Neural crest cell (in vitro differentiated cells): ENCODE data around the gene FUT3. TPM values are rescaled to one million over a fixed set of nuclear protein-coding genes. Genes with fewer than 3 reads are reported as not detected.

ENCODE experiments used
- DNase-seq: peaks from one replicate; pipeline ENCODE4 v3.0.0; 2021; ENCODE audit warnings: low read depth, mixed read lengths, low spot score
- H3K27ac Mint-ChIP-seq: one replicate; pipeline ENCODE4 v1.8.0; 2021; ENCODE audit warnings: mild to moderate bottlenecking, mixed read lengths; ENCODE audit not compliant: unreplicated experiment
- H3K27me3 Mint-ChIP-seq: 2 replicates; pipeline ENCODE4 v1.8.0; 2021; ENCODE audit warnings: low read depth, mild to moderate bottlenecking, mixed read lengths
- H3K36me3 Mint-ChIP-seq: 2 replicates; pipeline ENCODE4 v1.8.0; 2021; ENCODE audit warnings: low read depth, mild to moderate bottlenecking, mixed read lengths
- H3K4me1 Mint-ChIP-seq: 2 replicates; pipeline ENCODE4 v1.8.0; 2021; ENCODE audit warnings: mixed read lengths
- H3K4me3 Mint-ChIP-seq: one replicate; pipeline ENCODE4 v1.8.0; 2021; ENCODE audit warnings: mild to moderate bottlenecking, mixed read lengths
- H3K9me3 Mint-ChIP-seq: 2 replicates; pipeline ENCODE4 v1.8.0; 2021; ENCODE audit warnings: mixed read lengths
- total RNA-seq: library from RNA; stranded (reverse); gene quantifications from 2 replicates; pipeline ENCODE4 v1.2.1, GENCODE V29; 2021
- TF ChIP-seq, protein P1 (sequence below): fragments of 200-600 bp; sonication (generic); conservative IDR thresholded peaks from 2 replicates; pipeline ENCODE4 v1.5.0; 2021; ENCODE audit warnings: antibody characterized with exemption, mild to moderate bottlenecking

FUT3 gene
- total RNA-seq, 1 donor from 2014 or later = not detected

DNA sequence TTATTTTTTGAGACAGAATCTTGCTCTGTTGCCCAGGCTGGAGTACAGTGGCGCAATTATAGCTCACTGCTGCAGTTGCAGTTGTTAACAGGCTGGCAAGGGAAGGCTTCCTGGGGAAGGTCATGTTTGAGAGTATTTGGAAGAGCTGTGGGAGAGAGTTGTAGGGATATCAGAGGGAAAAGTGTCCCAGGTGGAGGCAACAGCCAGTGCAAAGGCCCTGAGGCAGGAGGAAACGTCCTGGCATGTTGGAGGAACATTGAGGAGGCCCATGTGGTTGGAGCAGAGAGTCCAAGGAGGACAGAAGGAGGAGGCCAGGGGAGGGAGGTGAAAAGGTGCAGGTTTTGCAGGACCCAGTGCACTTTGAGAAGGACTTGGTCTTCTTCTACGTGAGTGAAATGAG is 58.1 kb downstream of the FUT3 start:
- DNase-seq = no peak
- Mint-ChIP-seq H3K9me3 (peaks cover 2% of the 10 kb centered on the region), H3K27ac (no peak overlapping the region), H3K4me3 (no peak overlapping the region), H3K27me3 (peaks cover 3% of the 10 kb centered on the region), H3K36me3 (peaks cover 8% of the 10 kb centered on the region), H3K4me1 (peaks cover 14% of the 10 kb centered on the region)
- TF ChIP-seq, protein P1, sequence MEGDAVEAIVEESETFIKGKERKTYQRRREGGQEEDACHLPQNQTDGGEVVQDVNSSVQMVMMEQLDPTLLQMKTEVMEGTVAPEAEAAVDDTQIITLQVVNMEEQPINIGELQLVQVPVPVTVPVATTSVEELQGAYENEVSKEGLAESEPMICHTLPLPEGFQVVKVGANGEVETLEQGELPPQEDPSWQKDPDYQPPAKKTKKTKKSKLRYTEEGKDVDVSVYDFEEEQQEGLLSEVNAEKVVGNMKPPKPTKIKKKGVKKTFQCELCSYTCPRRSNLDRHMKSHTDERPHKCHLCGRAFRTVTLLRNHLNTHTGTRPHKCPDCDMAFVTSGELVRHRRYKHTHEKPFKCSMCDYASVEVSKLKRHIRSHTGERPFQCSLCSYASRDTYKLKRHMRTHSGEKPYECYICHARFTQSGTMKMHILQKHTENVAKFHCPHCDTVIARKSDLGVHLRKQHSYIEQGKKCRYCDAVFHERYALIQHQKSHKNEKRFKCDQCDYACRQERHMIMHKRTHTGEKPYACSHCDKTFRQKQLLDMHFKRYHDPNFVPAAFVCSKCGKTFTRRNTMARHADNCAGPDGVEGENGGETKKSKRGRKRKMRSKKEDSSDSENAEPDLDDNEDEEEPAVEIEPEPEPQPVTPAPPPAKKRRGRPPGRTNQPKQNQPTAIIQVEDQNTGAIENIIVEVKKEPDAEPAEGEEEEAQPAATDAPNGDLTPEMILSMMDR = no peak

Other genes with a start within 250 kb of the FUT3 start
- 103 and 117 TPM in 2 replicates for gene SAFB2, start 228.7 kb downstream of the FUT3 start, total RNA-seq
- gene SAFB, start 228.4 kb downstream of the FUT3 start, total RNA-seq = 176 and 184 TPM in 2 replicates
- gene MICOS13, start 170.9 kb downstream of the FUT3 start, total RNA-seq = 23.2 and 25.6 TPM in 2 replicates
- gene HSD11B1L, start 170.4 kb downstream of the FUT3 start, total RNA-seq = 16.0 and 21.7 TPM in 2 replicates
- gene RPL36, start 161.2 kb downstream of the FUT3 start, total RNA-seq = 1,029 and 1,097 TPM in 2 replicates
- gene LONP1, start 131.3 kb downstream of the FUT3 start, total RNA-seq = 89.9 and 93.2 TPM in 2 replicates
- not detected in 2 replicates for gene CATSPERD, start 130.8 kb downstream of the FUT3 start, total RNA-seq
- 6.7 and 6.8 TPM in 2 replicates for gene PRR22, start 66.7 kb downstream of the FUT3 start, total RNA-seq
- gene DUS3L, start 60.3 kb downstream of the FUT3 start, total RNA-seq = 65.1 and 67.2 TPM in 2 replicates
- 4.4 and 4.8 TPM in 2 replicates for gene NRTN, start 46.4 kb downstream of the FUT3 start, total RNA-seq
- not detected in 2 replicates for gene FUT6, start 11.7 kb downstream of the FUT3 start, total RNA-seq
- gene FUT5, start 19.1 kb upstream of the FUT3 start, total RNA-seq = not detected in 2 replicates
- 230 and 239 TPM in 2 replicates for gene NDUFA11, start 52.3 kb upstream of the FUT3 start, total RNA-seq
- gene VMAC, start 53.4 kb upstream of the FUT3 start, total RNA-seq = 0.89 and 1.7 TPM in 2 replicates
- gene CAPS, start 62.8 kb upstream of the FUT3 start, total RNA-seq = 1.6 and 2.6 TPM in 2 replicates
- 121 and 122 TPM in 2 replicates for gene RANBP3, start 126.7 kb upstream of the FUT3 start, total RNA-seq